M059J (cell line): ENCODE data around the gene SLC9A5. TPM values are rescaled to one million over a fixed set of nuclear protein-coding genes. Genes with fewer than 3 reads are reported as not detected.

ENCODE experiments used
- DNase-seq: peaks from one replicate; pipeline ENCODE4 v3.0.0-alpha.2; 2012; ENCODE audit warnings: low read depth
- total RNA-seq: library from RNA; depleted of rRNA; stranded (reverse); fragments of >200 nt; shearing (Covaris generic); gene quantifications from 2 replicates; pipeline ENCODE4 v1.2.3, GENCODE V29; 2014

SLC9A5 gene
- total RNA-seq, 1 experiment from 2014 or later = 0.62 TPM

- no peak for DNase-seq
Observed at GRCh38 chr16:67257486-67258160, 8.8 kb downstream of the SLC9A5 start.

GRCh38 chr16:67258161-67258835 is 9.5 kb downstream of the SLC9A5 start:
- DNase-seq = no peak

- DNase-seq = no peak
Observed at GRCh38 chr16:67259705-67260104, 10.9 kb downstream of the SLC9A5 start.

- peak; percentile 72 for DNase-seq
Observed at GRCh38 chr16:67260426-67261063, 11.8 kb downstream of the SLC9A5 start.

- DNase-seq = no peak
Observed at GRCh38 chr16:67263201-67263600, 14.4 kb downstream of the SLC9A5 start.

GRCh38 chr16:67264277-67264676 is 15.5 kb downstream of the SLC9A5 start:
- DNase-seq = no peak

- no peak for DNase-seq
Observed at GRCh38 chr16:67264866-67265265, 16.1 kb downstream of the SLC9A5 start.

- no peak for DNase-seq
Observed at GRCh38 chr16:67265834-67266233, 17.1 kb downstream of the SLC9A5 start.

- DNase-seq = peak; percentile 98
Observed at GRCh38 chr16:67268136-67268579, 19.4 kb downstream of the SLC9A5 start.

GRCh38 chr16:67269766-67270165 is 21.0 kb downstream of the SLC9A5 start:
- peak; percentile 96 for DNase-seq

- DNase-seq = no peak
Observed at GRCh38 chr16:67270931-67271338, 22.2 kb downstream of the SLC9A5 start.

GRCh38 chr16:67271446-67271845 is 22.7 kb downstream of the SLC9A5 start:
- no peak for DNase-seq

- DNase-seq = no peak
Observed at GRCh38 chr16:67275321-67275720, 26.5 kb downstream of the SLC9A5 start.

- peak; percentile 99 for DNase-seq
Observed at GRCh38 chr16:67277294-67277998, 28.7 kb downstream of the SLC9A5 start.

GRCh38 chr16:67277999-67278772 is 29.4 kb downstream of the SLC9A5 start:
- peak; percentile 87 for DNase-seq

GRCh38 chr16:67278773-67279295 is 30.1 kb downstream of the SLC9A5 start:
- DNase-seq = no peak

- DNase-seq = no peak
Observed at GRCh38 chr16:67279296-67280089, 30.7 kb downstream of the SLC9A5 start, which contains the start of gene PLEKHG4. Gene PLEKHG4 (plus strand): TSS chr16:67279532. CDS start chr16:67280045, 513 bp downstream.

GRCh38 chr16:67280090-67281015 is 31.6 kb downstream of the SLC9A5 start:
- DNase-seq = no peak
